IMR-90 (cell line): ENCODE results near the gene F2RL3. TPM values are rescaled to one million over a fixed set of nuclear protein-coding genes. Genes with fewer than 3 reads are reported as not detected.

Source experiments
- ATAC-seq: fragments of 200-7000 bp; cut with Tn5 transposase; 2 replicates; pipeline ENCODE4 v1.9.1; 2020; ENCODE audit warnings: low read depth, mild to moderate bottlenecking, moderate library complexity
- BruUV-seq: library from RNA; stranded (reverse); fragments of 400-500 nt; replicated peaks from 2 replicates; lab custom pipeline; 2021; lab: Mats Ljungman, UMichigan
- CTCF ChIA-PET: fragments of 300-600 bp; formaldehyde crosslinking; extraction: SDS; loops from one replicate; lab custom pipeline; 2021; ENCODE audit warnings: antibody characterized with exemption; lab: Yijun Ruan, JAX
- POLR2A ChIA-PET: fragments of 300-600 bp; sonication (Branson Sonifier 250); formaldehyde crosslinking; loops from one replicate; lab custom pipeline; 2022; ENCODE audit warnings: antibody characterized with exemption; ENCODE audit not compliant: unreplicated experiment; lab: Charles Lee
- DNase-seq: peaks from one replicate; pipeline ENCODE4 v3.0.0; 2013
- H2AFZ ChIP-seq: replicated peaks from 2 replicates; pipeline ENCODE3; 2013; ENCODE audit warnings: low read length, mild to moderate bottlenecking; ENCODE audit not compliant: poor library complexity
- H2AK5ac ChIP-seq: 2 replicates; pipeline ENCODE4 v1.6.1; 2013; ENCODE audit warnings: low read depth, low read length, inconsistent platforms
- H2AK9ac ChIP-seq: replicated peaks from 2 replicates; pipeline ENCODE3; 2013; ENCODE audit warnings: mild to moderate bottlenecking, low read depth, low read length, moderate library complexity; ENCODE audit not compliant: poor library complexity
- H2BK120ac ChIP-seq: 2 replicates; pipeline ENCODE4 v1.6.1; 2013; ENCODE audit warnings: low read depth, low read length, inconsistent platforms
- H2BK15ac ChIP-seq: 3 replicates; pipeline ENCODE4 v1.6.1; 2013; ENCODE audit warnings: low read depth, low read length, inconsistent platforms
- H2BK20ac ChIP-seq: 2 replicates; pipeline ENCODE4 v1.6.1; 2013; ENCODE audit warnings: low read depth, mild to moderate bottlenecking, inconsistent platforms, low read length, moderate library complexity
- H2BK5ac ChIP-seq: 2 replicates; pipeline ENCODE4 v1.6.1; 2013; ENCODE audit warnings: mild to moderate bottlenecking, low read depth, low read length, inconsistent platforms; ENCODE audit not compliant: poor library complexity, severe bottlenecking
- H3K14ac ChIP-seq: replicated peaks from 2 replicates; pipeline ENCODE4 v1.6.1; 2013; ENCODE audit warnings: low read depth, low read length, inconsistent platforms
- H3K18ac ChIP-seq: 2 replicates; pipeline ENCODE4 v1.6.1; 2013; ENCODE audit warnings: low read depth, low read length, control low read depth
- H3K23ac ChIP-seq: 2 replicates; pipeline ENCODE4 v1.6.1; 2013; ENCODE audit warnings: low read depth, low read length, inconsistent platforms
- H3K27ac ChIP-seq: 2 replicates; pipeline ENCODE4 v1.5.1; 2013; ENCODE audit warnings: mild to moderate bottlenecking, control low read depth, low read length; ENCODE audit not compliant: insufficient read depth
- H3K27me3 ChIP-seq: 2 replicates; pipeline ENCODE4 v1.6.1; 2013; ENCODE audit warnings: low read length; ENCODE audit not compliant: control insufficient read depth, insufficient read depth
- H3K36me3 ChIP-seq: 2 replicates; pipeline ENCODE4 v1.6.1; 2013; ENCODE audit warnings: low read length, mixed read lengths; ENCODE audit not compliant: control insufficient read depth, insufficient read depth
- H3K4ac ChIP-seq: 2 replicates; pipeline ENCODE4 v1.6.1; 2013; ENCODE audit warnings: low read depth, low read length, inconsistent platforms
- H3K4me1 ChIP-seq: 2 replicates; pipeline ENCODE4 v1.6.1; 2013; ENCODE audit warnings: low read length, mixed read lengths; ENCODE audit not compliant: control insufficient read depth, insufficient read depth
- H3K4me2 ChIP-seq: 2 replicates; pipeline ENCODE4 v1.6.1; 2013; ENCODE audit warnings: low read depth, mild to moderate bottlenecking, control low read depth, low read length, moderate library complexity
- H3K4me3 ChIP-seq: 2 replicates; pipeline ENCODE4 v1.5.1; 2013; ENCODE audit warnings: low read depth, mild to moderate bottlenecking, control low read depth, low read length, moderate library complexity; ENCODE audit not compliant: insufficient read depth
- H3K56ac ChIP-seq: 2 replicates; pipeline ENCODE4 v1.6.1; 2013; ENCODE audit warnings: low read length, inconsistent platforms; ENCODE audit not compliant: insufficient read depth; ENCODE audit errors: extremely low read depth
- H3K79me1 ChIP-seq, 2 experiments: 2 replicates each; pipeline ENCODE4 v1.6.1; 2013; ENCODE audit warnings: low read length in 2 of 2, inconsistent platforms in 1 of 2, low read depth in 1 of 2
- H3K9ac ChIP-seq: 2 replicates; pipeline ENCODE4 v1.6.1; 2013; ENCODE audit warnings: low read depth, low read length, control low read depth
- H3K9me1 ChIP-seq: 2 replicates; pipeline ENCODE4 v1.6.1; 2013; ENCODE audit warnings: low read length, inconsistent platforms; ENCODE audit not compliant: insufficient read depth
- H3K9me3 ChIP-seq: 2 replicates; pipeline ENCODE4 v1.6.1; 2013; ENCODE audit warnings: low read length; ENCODE audit not compliant: control insufficient read depth, insufficient read depth
- H4K20me1 ChIP-seq: 2 replicates; pipeline ENCODE4 v1.6.1; 2013; ENCODE audit warnings: low read length, inconsistent platforms; ENCODE audit not compliant: insufficient read depth
- H4K5ac ChIP-seq: 2 replicates; pipeline ENCODE4 v1.6.1; 2013; ENCODE audit warnings: mild to moderate bottlenecking, low read depth, low read length, control low read depth
- H4K8ac ChIP-seq, 2 experiments: 2 replicates each; pipeline ENCODE4 v1.6.1; 2013; ENCODE audit warnings: low read depth in 2 of 2, low read length in 2 of 2, control low read depth in 1 of 2, inconsistent platforms in 1 of 2
- H4K91ac ChIP-seq: 2 replicates; pipeline ENCODE4 v1.6.1; 2013; ENCODE audit warnings: low read depth, low read length, inconsistent platforms; ENCODE audit not compliant: insufficient read depth
- CEBPB ChIP-seq: IDR thresholded peaks from 2 replicates; pipeline ENCODE4 v1.6.1; 2012; ENCODE audit warnings: low read depth, low read length, improper control_type of control experiment
- CHD1 ChIP-seq: IDR thresholded peaks from 2 replicates; pipeline ENCODE4 v1.6.1; 2012; ENCODE audit warnings: low read depth, low read length, improper control_type of control experiment
- FOS ChIP-seq: fragments of 150-350 bp; IDR thresholded peaks from 2 replicates; pipeline ENCODE4 v1.6.1; 2016; ENCODE audit warnings: low read depth, low read length
- RFX5 ChIP-seq: IDR thresholded peaks from 2 replicates; pipeline ENCODE4 v1.8.0; 2012; ENCODE audit warnings: low read depth, mild to moderate bottlenecking, low read length, moderate library complexity
- WGBS, 2 experiments: methylation state at CpG; one replicate each; pipeline versions ENCODE4 v1.1.5 to v1.1.7; 2013; ENCODE audit warnings: missing lambda C conversion rate in 2 of 2; ENCODE audit not compliant: insufficient read length in 1 of 2; ENCODE audit errors: extremely low coverage in 2 of 2; 5-methylcytosine and 5-hydroxymethylcytosine counted together
- dilution Hi-C: fragments of 300-500 bp; cut with HindIII; formaldehyde crosslinking; loops from one replicate; pipeline ENCODE4 v1.14.3; 2018; ENCODE audit warnings: low sequenced_read_pairs; ENCODE audit not compliant: unreplicated experiment
- in situ Hi-C: fragments of 300-500 bp; cut with MboI; formaldehyde crosslinking; loops from 3 replicates; pipeline ENCODE4 v1.14.3; 2019; ENCODE audit warnings: low sequenced_read_pairs, inconsistent platforms, mixed read lengths
- intact Hi-C: fragments of 100-400 bp; cut with micrococcal nuclease; formaldehyde crosslinking; loops from 2 replicates; pipeline ENCODE4 v1.10.0; 2022
- polyA plus RNA-seq, 3 experiments: library from polyadenylated mRNA; depleted of rRNA; stranded (reverse); fragments of >200 nt; gene quantifications; 2 replicates each; pipeline ENCODE4 v1.2.3, GENCODE V29; 2012; ENCODE audit warnings: low replicate concordance in 1 of 3
- total RNA-seq: library from RNA; depleted of rRNA; stranded (reverse); fragments of >200 nt; gene quantifications from 2 replicates; pipeline ENCODE4 v1.2.3, GENCODE V29; 2012
- TF ChIP-seq, protein P1 (sequence below): fragments of 150-350 bp; IDR thresholded peaks from 2 replicates; pipeline ENCODE4 v1.6.1; 2017; ENCODE audit warnings: mild to moderate bottlenecking, antibody characterized with exemption, low read length, low read depth

The F2RL3 gene
- total and polyA plus RNA-seq, 2 of the 4 experiments (the other 2 are of a cell fraction): 0.03 TPM; not detected in 1

DNA sequence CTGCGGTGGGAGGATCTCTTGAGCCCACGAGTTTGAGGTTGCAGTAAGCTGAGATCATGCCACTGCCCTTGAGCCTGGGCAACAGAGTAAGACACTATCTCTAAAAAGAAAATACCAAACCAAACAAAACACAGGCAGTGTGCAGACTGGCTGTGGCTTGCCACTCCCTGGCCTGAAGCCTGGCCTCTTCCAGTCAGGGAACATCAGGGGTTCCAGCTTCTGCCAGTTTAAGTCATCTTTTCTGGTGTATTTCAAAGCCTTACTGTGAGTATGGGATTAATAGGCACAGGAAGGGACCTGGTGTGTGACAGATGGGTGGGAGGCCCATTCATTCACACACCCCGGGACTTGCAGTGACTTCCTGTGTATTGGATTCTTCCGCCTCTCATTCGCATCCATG is 27.0 kb upstream of the F2RL3 start:
- no peak overlapping the region for H3K27ac ChIP-seq
- H3K18ac ChIP-seq: no peak overlapping the region
- no peak overlapping the region for H2AFZ ChIP-seq
- H3K14ac ChIP-seq: no peak overlapping the region
- H4K91ac ChIP-seq: no peak overlapping the region
- no peak overlapping the region for H3K4me2 ChIP-seq
- DNase-seq (no peak), ATAC-seq (no peak)
- no peak overlapping the region for H3K4me3 ChIP-seq
- H2BK20ac ChIP-seq: no peak overlapping the region
- POLR2A ChIA-PET: no interaction called here
- TF ChIP-seq, protein P1, sequence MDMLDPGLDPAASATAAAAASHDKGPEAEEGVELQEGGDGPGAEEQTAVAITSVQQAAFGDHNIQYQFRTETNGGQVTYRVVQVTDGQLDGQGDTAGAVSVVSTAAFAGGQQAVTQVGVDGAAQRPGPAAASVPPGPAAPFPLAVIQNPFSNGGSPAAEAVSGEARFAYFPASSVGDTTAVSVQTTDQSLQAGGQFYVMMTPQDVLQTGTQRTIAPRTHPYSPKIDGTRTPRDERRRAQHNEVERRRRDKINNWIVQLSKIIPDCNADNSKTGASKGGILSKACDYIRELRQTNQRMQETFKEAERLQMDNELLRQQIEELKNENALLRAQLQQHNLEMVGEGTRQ: no peak
- no peak for TF ChIP-seq RFX5
- TF ChIP-seq CEBPB: no peak
- no peak for TF ChIP-seq FOS
- TF ChIP-seq CHD1: no peak
- peaks cover 8 to 23% of the 10 kb centered on the region in 2 experiments; a peak in 3 of 4 replicates for H3K79me1 ChIP-seq
- no peak overlapping the region for H3K4ac ChIP-seq
- dilution Hi-C loops: no loop called here
- H3K4me1 ChIP-seq: peaks cover 2% of the 10 kb centered on the region; the same call in 1 of the 2 replicates
- CTCF ChIA-PET: no interaction called here
- H3K27me3 ChIP-seq: no peaks in the 10 kb centered on the region
- no TSS peak for BruUV-seq
- H2AK5ac ChIP-seq: no peak overlapping the region
- no peak overlapping the region for H3K9ac ChIP-seq
- no peak overlapping the region for H2AK9ac ChIP-seq
- H3K36me3 ChIP-seq: peaks cover 55% of the 10 kb centered on the region
- no peak overlapping the region for H3K56ac ChIP-seq
- H2BK5ac ChIP-seq: no peak overlapping the region
- in situ Hi-C loops: no loop called here
- no peak overlapping the region for H2BK120ac ChIP-seq
- H3K9me3 ChIP-seq: no peaks in the 10 kb centered on the region
- H4K20me1 ChIP-seq: no peaks in the 10 kb centered on the region
- H3K9me1 ChIP-seq: peaks cover 3% of the 10 kb centered on the region; the same call in 1 of the 2 replicates
- H3K23ac ChIP-seq: no peak overlapping the region
- no peak overlapping the region for H2BK15ac ChIP-seq
- intact Hi-C loops: no loop called here
- H4K8ac ChIP-seq: no peak overlapping the region
- H4K5ac ChIP-seq: no peak overlapping the region
- WGBS, 2 experiments: no CpG with 5 or more reads among the region's 5 CpGs
